GM12878 (cell line): ENCODE data around the gene MYO16. TPM values are rescaled to one million over a fixed set of nuclear protein-coding genes. Genes with fewer than 3 reads are reported as not detected.

ENCODE experiments used
- ATAC-seq: fragments of 200-7000 bp; cut with Tn5 transposase; 3 replicates; pipeline ENCODE4 v1.9.1; 2020; ENCODE audit warnings: mild to moderate bottlenecking, moderate library complexity
- BruUV-seq: library from RNA; stranded (reverse); fragments of 400-500 nt; replicated peaks from 2 replicates; lab custom pipeline; 2021; lab: Mats Ljungman, UMichigan
- CTCF ChIA-PET: fragments of 300-600 bp; sonication (Branson Sonifier 250); formaldehyde crosslinking; extraction: SDS; loops from one replicate; lab custom pipeline; 2021; ENCODE audit warnings: inconsistent platforms; lab: Yijun Ruan, JAX
- POLR2A ChIA-PET: fragments of 350-600 bp; formaldehyde crosslinking; extraction: SDS; loops from one replicate; lab custom pipeline; 2021; ENCODE audit warnings: inconsistent platforms; lab: Charles Lee
- RAD21 ChIA-PET: fragments of 300-600 bp; sonication (Branson Sonifier 250); formaldehyde crosslinking; loops from one replicate; lab custom pipeline; 2023; ENCODE audit warnings: antibody characterized with exemption; ENCODE audit not compliant: unreplicated experiment; lab: Charles Lee
- SMC1A ChIA-PET: fragments of 300-600 bp; sonication (Branson Sonifier 250); formaldehyde crosslinking; loops from one replicate; lab custom pipeline; 2023; ENCODE audit not compliant: unreplicated experiment, uncharacterized antibody; lab: Charles Lee
- DNase-seq: peaks from one replicate; pipeline ENCODE4 v3.0.0-alpha.2; 2011; ENCODE audit warnings: low read depth, low spot score
- FAIRE-seq: peaks from 3 replicates; lab custom pipeline; 2011; peaks lifted over from hg19 to GRCh38; lab: Jason Lieb, UNC
- H2AFZ ChIP-seq: 2 replicates; pipeline ENCODE4 v1.6.0; 2011; ENCODE audit warnings: low read depth, low read length, control low read depth; ENCODE audit not compliant: control insufficient read depth
- H3K27ac ChIP-seq: 2 replicates; pipeline ENCODE4 v1.5.1; 2011; ENCODE audit warnings: control low read depth; ENCODE audit not compliant: control insufficient read depth, insufficient read depth
- H3K27me3 ChIP-seq, 2 experiments: replicated peaks in 1 of 2; 2 replicates each; pipeline versions ENCODE4 v1.6.0 to v1.6.1; 2011; ENCODE audit warnings: low read length in 1 of 2; ENCODE audit not compliant: control insufficient read depth in 2 of 2, insufficient read depth in 2 of 2
- H3K36me3 ChIP-seq, 2 experiments: 2 replicates each; pipeline ENCODE4 v1.5.1; 2011; ENCODE audit warnings: low read length in 1 of 2; ENCODE audit not compliant: control insufficient read depth in 2 of 2, insufficient read depth in 2 of 2
- H3K4me1 ChIP-seq: 2 replicates; pipeline ENCODE4 v1.6.1; 2011; ENCODE audit warnings: mild to moderate bottlenecking, low read length, moderate library complexity, mixed read lengths; ENCODE audit not compliant: control insufficient read depth, insufficient read depth
- H3K4me2 ChIP-seq: 2 replicates; pipeline ENCODE4 v1.6.0; 2011; ENCODE audit warnings: control low read depth; ENCODE audit not compliant: control insufficient read depth, insufficient read depth
- H3K4me3 ChIP-seq: fragments of 200-600 bp; sonication (generic); 2 replicates; pipeline ENCODE4 v1.5.1; 2016
- H3K79me2 ChIP-seq: 2 replicates; pipeline ENCODE4 v1.6.0; 2011; ENCODE audit warnings: low read length; ENCODE audit not compliant: control insufficient read depth, insufficient read depth
- H3K9ac ChIP-seq: 2 replicates; pipeline ENCODE4 v1.8.0; 2011; ENCODE audit warnings: low read length, control low read depth, mixed read lengths; ENCODE audit not compliant: control insufficient read depth, insufficient read depth
- H3K9me3 ChIP-seq: replicated peaks from 3 replicates; pipeline ENCODE4 v1.5.1; 2011; ENCODE audit warnings: mild to moderate bottlenecking, low read length; ENCODE audit not compliant: control insufficient read depth, insufficient read depth
- H4K20me1 ChIP-seq: 2 replicates; pipeline ENCODE4 v1.6.0; 2011; ENCODE audit not compliant: control insufficient read depth, insufficient read depth
- ATF7 ChIP-seq: fragments of 450-650 bp; IDR thresholded peaks from 2 replicates; pipeline ENCODE4 v1.6.1; 2016; ENCODE audit warnings: low read depth, mild to moderate bottlenecking
- BHLHE40 ChIP-seq, 2 experiments: fragments of 450-650 bp in 1 of 2; IDR thresholded peaks; 2 replicates each; pipeline ENCODE4 v1.6.1; 2011 to 2017; ENCODE audit warnings: low read depth in 2 of 2, borderline replicate concordance in 1 of 2, improper control_type of control experiment in 1 of 2, low read length in 1 of 2, mild to moderate bottlenecking in 1 of 2
- BMI1 ChIP-seq: fragments of 450-650 bp; IDR thresholded peaks from 2 replicates; pipeline ENCODE4 v1.6.1; 2016; ENCODE audit warnings: mild to moderate bottlenecking, moderate library complexity, borderline replicate concordance
- CBFB ChIP-seq: IDR thresholded peaks from 2 replicates; pipeline ENCODE4 v1.6.1; 2016; ENCODE audit warnings: antibody characterized with exemption, low read depth
- CREB1 ChIP-seq: IDR thresholded peaks from 2 replicates; pipeline ENCODE4 v1.6.1; 2012; ENCODE audit warnings: low read depth, mild to moderate bottlenecking, inconsistent platforms
- EP300 ChIP-seq, 2 experiments: fragments of 150-350 bp in 1 of 2; IDR thresholded peaks; 2 replicates each; pipeline ENCODE4 v1.6.1; 2011 to 2012; ENCODE audit warnings: low read depth in 2 of 2, low read length in 2 of 2, borderline replicate concordance in 1 of 2, improper control_type of control experiment in 1 of 2, inconsistent platforms in 1 of 2; ENCODE audit not compliant: control insufficient read depth in 1 of 2
- FOXK2 ChIP-seq: fragments of 450-650 bp; IDR thresholded peaks from 2 replicates; pipeline ENCODE4 v1.6.1; 2017; ENCODE audit warnings: mild to moderate bottlenecking, moderate library complexity
- IKZF1 ChIP-seq: fragments of 450-650 bp; conservative IDR thresholded peaks from 2 replicates; pipeline ENCODE4 v1.6.1; 2017; ENCODE audit warnings: antibody characterized with exemption, mild to moderate bottlenecking
- JUNB ChIP-seq: IDR thresholded peaks from 2 replicates; pipeline ENCODE4 v1.6.1; 2016; ENCODE audit warnings: antibody characterized with exemption, mild to moderate bottlenecking
- MEF2A ChIP-seq: IDR thresholded peaks from 2 replicates; pipeline ENCODE4 v1.6.1; 2011; ENCODE audit warnings: low read depth, mild to moderate bottlenecking, low read length, moderate library complexity; ENCODE audit not compliant: insufficient read depth
- MTA3 ChIP-seq: IDR thresholded peaks from 2 replicates; pipeline ENCODE4 v1.6.1; 2012; ENCODE audit warnings: low read length, inconsistent platforms, borderline replicate concordance
- NR2C2 ChIP-seq: IDR thresholded peaks from 2 replicates; pipeline ENCODE4 v1.6.1; 2011; ENCODE audit warnings: borderline replicate concordance, low read depth; ENCODE audit not compliant: control insufficient read depth, insufficient read length
- NR2F1 ChIP-seq: fragments of 450-650 bp; conservative IDR thresholded peaks from 2 replicates; pipeline ENCODE4 v1.6.1; 2017; ENCODE audit warnings: mild to moderate bottlenecking
- NRF1 ChIP-seq: conservative IDR thresholded peaks from 2 replicates; pipeline ENCODE4 v1.6.1; 2011; ENCODE audit warnings: mild to moderate bottlenecking, low read depth, low read length, improper control_type of control experiment
- POLR2AphosphoS5 ChIP-seq: IDR thresholded peaks from 2 replicates; pipeline ENCODE4 v1.6.1; 2011; ENCODE audit warnings: mild to moderate bottlenecking, low read length, inconsistent platforms
- RELA ChIP-seq: fragments of 450-650 bp; IDR thresholded peaks from 2 replicates; pipeline ENCODE4 v1.8.0; 2014; ENCODE audit warnings: borderline replicate concordance; ENCODE audit not compliant: partially characterized antibody
- RFX5 ChIP-seq: IDR thresholded peaks from 2 replicates; pipeline ENCODE4 v1.6.1; 2011; ENCODE audit warnings: low read depth, low read length, improper control_type of control experiment
- SUZ12 ChIP-seq: fragments of 200-600 bp; sonication (generic); IDR thresholded peaks from one replicate; pipeline ENCODE4 v1.6.1; 2018; ENCODE audit warnings: antibody characterized with exemption, mild to moderate bottlenecking; ENCODE audit not compliant: unreplicated experiment
- TARDBP ChIP-seq: IDR thresholded peaks from 2 replicates; pipeline ENCODE4 v1.6.1; 2016; ENCODE audit warnings: borderline replicate concordance
- WGBS: methylation state at CpG from one replicate; pipeline ENCODE4 v1.1.6; 2016; ENCODE audit warnings: low lambda C conversion rate; ENCODE audit not compliant: insufficient replicate concordance, insufficient coverage; ENCODE audit errors: missing lambda C conversion rate; 5-methylcytosine and 5-hydroxymethylcytosine counted together
- in situ Hi-C: fragments of 300-500 bp; cut with MboI; formaldehyde crosslinking; loops from 9 replicates; pipeline ENCODE4 v1.14.3; 2018; ENCODE audit warnings: mixed read lengths
- intact Hi-C: fragments of 100-400 bp; cut with micrococcal nuclease; formaldehyde crosslinking; loops from one replicate; pipeline ENCODE4 v1.14.2; 2022; ENCODE audit not compliant: unreplicated experiment
- polyA plus RNA-seq, 11 experiments: library from polyadenylated mRNA; depleted of rRNA in 4 of 11; unstranded in 6 of 11; stranded (reverse) in 5 of 11; fragments of >200 nt; fragmentation: Nextera tagmentation in 4 of 11; fragmentation: Illumina TruSeq in 1 of 11; extraction: Ambion mirVana in 4 of 11; extraction: Trizol in 1 of 11; gene quantifications; 1 replicate in 1 of 11; 2 replicates in 10 of 11; pipeline versions ENCODE4 v1.2.1 to v1.2.3, GENCODE V29; 2011 to 2016; ENCODE audit warnings: inconsistent platforms in 2 of 11, missing spikeins in 2 of 11, low read depth in 1 of 11
- total RNA-seq, 4 experiments: library from RNA; depleted of rRNA in 3 of 4; stranded (reverse); fragments of >200 nt in 3 of 4; fragmentation: Illumina TruSeq in 1 of 4; extraction: Trizol in 1 of 4; gene quantifications; 2 replicates each; pipeline versions ENCODE4 v1.2.1 to v1.2.3, GENCODE V29; 2013 to 2021
- TF ChIP-seq, protein P1 (sequence below): IDR thresholded peaks from 2 replicates; pipeline ENCODE4 v1.6.1; 2012; ENCODE audit warnings: low read length, inconsistent platforms

Gene MYO16
- total and polyA plus RNA-seq, 10 of the 15 experiments (the other 5 are each of a cell fraction or from before 2014, with no cell fraction given), result under 0.01 to 1.7 (median 0.05) TPM; not detected in 4

- Histone ChIP-seq H3K36me3 (no peaks in the 10 kb centered on the region), H3K27ac (no peak overlapping the region), H3K4me2 (no peak overlapping the region), H3K27me3 (no peaks in the 10 kb centered on the region), H3K4me1 (no peaks in the 10 kb centered on the region), H4K20me1 (no peaks in the 10 kb centered on the region), H3K9ac (no peak overlapping the region), H3K4me3 (no peak overlapping the region), H3K79me2 (no peaks in the 10 kb centered on the region), H2AFZ (no peak overlapping the region), H3K9me3 (no peaks in the 10 kb centered on the region; the same call in 2 of the 3 replicates)
- TF ChIP-seq ATF7 (no peak), RELA (no peak), SUZ12 (no peak), IKZF1 (no peak), POLR2AphosphoS5 (no peak), NR2F1 (no peak), MTA3 (no peak)
- no TSS peak for BruUV-seq
- SMC1A ChIA-PET, result no interaction called here
- RAD21 ChIA-PET, result no interaction called here
- WGBS, result 25% methylated on average over 5 of the region's 5 CpGs
- DNase-seq (no peak), FAIRE-seq (no peak), ATAC-seq (no peak)
- in situ Hi-C loops, result no loop called here
- intact Hi-C loops, result no loop called here
- CTCF ChIA-PET, result no interaction called here
- POLR2A ChIA-PET, result no interaction called here
Observed at GRCh38 chr13:109227344-109227940, 598.0 kb downstream of the MYO16 start.

GRCh38 chr13:109228211-109228610, 598.8 kb downstream of the MYO16 start:
- Histone ChIP-seq H3K36me3 (no peaks in the 10 kb centered on the region), H3K79me2 (no peaks in the 10 kb centered on the region), H3K4me1 (no peaks in the 10 kb centered on the region), H2AFZ (no peak overlapping the region), H3K4me3 (no peak overlapping the region), H3K9me3 (no peaks in the 10 kb centered on the region; the same call in 2 of the 3 replicates), H3K27ac (no peak overlapping the region), H4K20me1 (no peaks in the 10 kb centered on the region), H3K4me2 (no peak overlapping the region), H3K9ac (no peak overlapping the region), H3K27me3 (no peaks in the 10 kb centered on the region)
- DNase-seq (no peak), ATAC-seq (no peak), FAIRE-seq (no peak)
- ChIA-PET RAD21 (no interaction called here), CTCF (no interaction called here), POLR2A (no interaction called here), SMC1A (no interaction called here)
- BruUV-seq, result no TSS peak
- 36% methylated on average over 3 of the region's 3 CpGs for WGBS
- intact Hi-C loops, result no loop called here
- in situ Hi-C loops, result no loop called here
- TF ChIP-seq BHLHE40 (IDR thresholded peaks at IDR 0.05; ENCODE audit: borderline replicate concordance in 1 of 2, low read depth in 2 of 2, low read length in 1 of 2) (no peak), FOXK2 (no peak), CBFB (no peak), ATF7 (no peak), NRF1 (no peak), TARDBP (no peak), JUNB (no peak), RFX5 (no peak), CREB1 (no peak), BMI1 (no peak), EP300 (IDR thresholded peaks at IDR 0.05; ENCODE audit: borderline replicate concordance in 1 of 2, control insufficient read depth in 1 of 2, low read depth in 2 of 2, low read length in 2 of 2) (no peak), NR2C2 (no peak), MEF2A (no peak)
- TF ChIP-seq, protein P1, sequence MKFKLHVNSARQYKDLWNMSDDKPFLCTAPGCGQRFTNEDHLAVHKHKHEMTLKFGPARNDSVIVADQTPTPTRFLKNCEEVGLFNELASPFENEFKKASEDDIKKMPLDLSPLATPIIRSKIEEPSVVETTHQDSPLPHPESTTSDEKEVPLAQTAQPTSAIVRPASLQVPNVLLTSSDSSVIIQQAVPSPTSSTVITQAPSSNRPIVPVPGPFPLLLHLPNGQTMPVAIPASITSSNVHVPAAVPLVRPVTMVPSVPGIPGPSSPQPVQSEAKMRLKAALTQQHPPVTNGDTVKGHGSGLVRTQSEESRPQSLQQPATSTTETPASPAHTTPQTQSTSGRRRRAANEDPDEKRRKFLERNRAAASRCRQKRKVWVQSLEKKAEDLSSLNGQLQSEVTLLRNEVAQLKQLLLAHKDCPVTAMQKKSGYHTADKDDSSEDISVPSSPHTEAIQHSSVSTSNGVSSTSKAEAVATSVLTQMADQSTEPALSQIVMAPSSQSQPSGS, result no peak
